ENCODE results near the gene RBP2. TPM values are rescaled to one million over a fixed set of nuclear protein-coding genes. Genes with fewer than 3 reads are reported as not detected.

The RBP2 gene
- total and polyA plus RNA-seq, 8 donors: 2.9 to 52.7 TPM; not detected in 6

DNA sequence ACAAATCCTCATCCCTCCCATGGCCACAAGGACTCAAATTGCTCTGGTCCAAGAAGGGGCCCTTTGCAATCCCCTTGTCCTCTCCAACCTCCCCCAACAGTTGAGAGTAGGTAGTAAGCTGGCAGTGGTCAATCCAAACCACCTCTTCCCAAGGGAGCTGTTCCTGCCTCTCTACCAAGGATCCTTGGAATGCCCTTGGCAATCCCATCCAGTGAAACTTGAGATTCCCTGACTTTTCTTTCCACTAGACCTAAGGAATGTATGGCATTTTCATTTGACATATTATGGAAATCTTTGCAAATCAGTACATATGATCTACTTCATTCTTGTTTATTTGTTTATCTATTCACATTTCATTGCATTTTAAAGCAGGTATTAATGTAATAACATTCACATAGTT is 4.8 kb upstream of the RBP2 start:
- Histone ChIP-seq H3K9me3 (no peaks in the 10 kb centered on the region), H3K36me3 (no peaks in the 10 kb centered on the region), H3K4me1 (peaks cover 0 to 6% (median 0%) of the 10 kb centered on the region in 4 donors), H3K27me3 (no peaks in the 10 kb centered on the region), H3K27ac (no peak overlapping the region), H3K4me3 (no peak overlapping the region)
- no peak for TF ChIP-seq EP300 (IDR thresholded peaks at IDR 0.05)
- TF ChIP-seq, protein P1, sequence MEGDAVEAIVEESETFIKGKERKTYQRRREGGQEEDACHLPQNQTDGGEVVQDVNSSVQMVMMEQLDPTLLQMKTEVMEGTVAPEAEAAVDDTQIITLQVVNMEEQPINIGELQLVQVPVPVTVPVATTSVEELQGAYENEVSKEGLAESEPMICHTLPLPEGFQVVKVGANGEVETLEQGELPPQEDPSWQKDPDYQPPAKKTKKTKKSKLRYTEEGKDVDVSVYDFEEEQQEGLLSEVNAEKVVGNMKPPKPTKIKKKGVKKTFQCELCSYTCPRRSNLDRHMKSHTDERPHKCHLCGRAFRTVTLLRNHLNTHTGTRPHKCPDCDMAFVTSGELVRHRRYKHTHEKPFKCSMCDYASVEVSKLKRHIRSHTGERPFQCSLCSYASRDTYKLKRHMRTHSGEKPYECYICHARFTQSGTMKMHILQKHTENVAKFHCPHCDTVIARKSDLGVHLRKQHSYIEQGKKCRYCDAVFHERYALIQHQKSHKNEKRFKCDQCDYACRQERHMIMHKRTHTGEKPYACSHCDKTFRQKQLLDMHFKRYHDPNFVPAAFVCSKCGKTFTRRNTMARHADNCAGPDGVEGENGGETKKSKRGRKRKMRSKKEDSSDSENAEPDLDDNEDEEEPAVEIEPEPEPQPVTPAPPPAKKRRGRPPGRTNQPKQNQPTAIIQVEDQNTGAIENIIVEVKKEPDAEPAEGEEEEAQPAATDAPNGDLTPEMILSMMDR (IDR thresholded peaks at IDR 0.05): no peak
- no peak for TF ChIP-seq POLR2A (IDR thresholded peaks at IDR 0.05)
- TF ChIP-seq POLR2AphosphoS5 (IDR thresholded peaks at IDR 0.05): no peak
- DNase-seq: no peak
- intact Hi-C loops (cut with DNase I; ENCODE audit: low total_unique reads): no loop called here

DNA sequence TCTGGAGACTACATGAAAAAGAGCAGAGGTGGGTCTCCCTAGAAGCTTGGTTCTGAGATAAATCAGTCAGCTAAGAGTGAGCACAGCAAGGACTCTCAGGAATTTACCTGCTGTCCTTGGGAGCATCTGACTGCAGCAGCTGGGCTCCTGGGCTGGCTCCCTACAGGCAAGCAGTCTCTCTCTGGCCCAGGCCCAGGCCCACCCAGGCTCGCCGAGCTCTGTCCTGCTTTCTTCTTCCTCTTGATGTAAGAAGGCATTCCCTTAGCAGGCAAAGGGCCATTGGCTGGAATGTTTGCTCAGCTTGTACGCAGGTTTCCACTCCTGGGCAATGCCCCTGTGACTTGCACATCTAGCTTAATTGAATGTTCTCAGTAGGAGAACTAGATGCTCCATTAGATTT is 4.3 kb upstream of the RBP2 start:
- Histone ChIP-seq H3K4me3 (no peak overlapping the region), H3K27ac (no peak overlapping the region), H3K4me1 (peaks cover 0 to 6% (median 0%) of the 10 kb centered on the region in 4 donors), H3K36me3 (no peaks in the 10 kb centered on the region), H3K27me3 (no peaks in the 10 kb centered on the region), H3K9me3 (no peaks in the 10 kb centered on the region)
- 61 to 83% (median 81%) methylated on average over 3 of the region's 3 CpGs for whole genome bisulfite sequencing, 5 donors
- no peak for DNase-seq
- TF ChIP-seq, protein P1 (IDR thresholded peaks at IDR 0.05): no peak
- TF ChIP-seq POLR2AphosphoS5 (IDR thresholded peaks at IDR 0.05) (no peak), EP300 (IDR thresholded peaks at IDR 0.05) (no peak)
- intact Hi-C loops (cut with DNase I; ENCODE audit: low total_unique reads): no loop called here

DNA sequence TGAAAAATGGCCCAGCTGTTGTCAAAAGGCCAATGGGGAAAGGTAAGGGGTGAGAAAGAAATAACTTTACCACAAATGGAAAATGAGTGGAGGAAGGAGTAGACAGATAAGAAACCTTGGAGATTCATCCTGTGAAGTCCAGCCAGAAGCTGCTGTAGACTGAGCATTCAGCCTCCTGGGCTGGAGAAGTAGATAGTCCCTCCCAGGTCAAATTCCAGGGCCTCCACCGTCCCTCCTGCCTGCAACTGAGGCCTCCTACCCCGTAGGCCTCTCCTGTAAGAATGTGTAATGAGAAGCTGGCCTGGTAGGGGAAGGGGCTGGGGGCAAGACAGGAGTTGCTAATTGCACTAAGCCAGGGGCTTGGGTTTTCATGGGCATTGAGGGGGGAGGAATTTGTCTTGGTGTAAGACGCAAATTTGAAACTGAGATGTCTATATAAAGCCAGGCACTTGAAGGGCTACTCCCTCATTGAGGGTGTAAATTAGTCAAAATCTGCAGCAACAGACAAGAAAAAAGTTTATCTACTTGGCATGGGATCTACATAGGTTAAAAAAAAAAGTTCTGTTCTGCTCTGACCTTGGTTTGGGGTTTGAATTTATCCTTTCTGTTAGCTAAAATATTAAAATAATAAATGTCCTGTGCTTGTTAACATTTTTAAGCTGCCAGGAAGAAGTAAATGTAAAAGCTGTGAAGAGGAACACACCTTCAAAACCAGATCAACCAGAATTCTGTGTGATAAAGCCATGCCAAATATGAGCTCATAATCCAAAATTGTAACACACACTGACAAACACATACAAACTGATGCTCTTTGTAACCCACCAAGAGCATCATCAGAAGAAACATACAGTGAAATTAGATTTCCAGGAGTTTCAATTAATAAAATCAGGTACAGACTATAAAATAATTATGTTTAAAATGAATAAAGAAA is 1.7 kb upstream of the RBP2 start:
- H3K27ac ChIP-seq: no peak overlapping the region
- no peaks in the 10 kb centered on the region for H3K9me3 ChIP-seq
- intact Hi-C loops (cut with DNase I; ENCODE audit: low total_unique reads): no loop called here
- H3K27me3 ChIP-seq: no peaks in the 10 kb centered on the region
- no peaks in the 10 kb centered on the region for H3K36me3 ChIP-seq
- peak in 1 of 2 donors; percentile 43 for DNase-seq
- WGBS, 5 donors: 11 to 43% (median 31%) methylated on average over 3 of the region's 3 CpGs
- no peak overlapping the region for H3K4me3 ChIP-seq
- H3K4me1 ChIP-seq: peaks cover 0 to 6% (median 0%) of the 10 kb centered on the region in 4 donors
- TF ChIP-seq, protein P1 (IDR thresholded peaks at IDR 0.05): no peak
- TF ChIP-seq EP300 (IDR thresholded peaks at IDR 0.05) (no peak), POLR2A (IDR thresholded peaks at IDR 0.05) (no peak), POLR2AphosphoS5 (IDR thresholded peaks at IDR 0.05) (no peak)

DNA sequence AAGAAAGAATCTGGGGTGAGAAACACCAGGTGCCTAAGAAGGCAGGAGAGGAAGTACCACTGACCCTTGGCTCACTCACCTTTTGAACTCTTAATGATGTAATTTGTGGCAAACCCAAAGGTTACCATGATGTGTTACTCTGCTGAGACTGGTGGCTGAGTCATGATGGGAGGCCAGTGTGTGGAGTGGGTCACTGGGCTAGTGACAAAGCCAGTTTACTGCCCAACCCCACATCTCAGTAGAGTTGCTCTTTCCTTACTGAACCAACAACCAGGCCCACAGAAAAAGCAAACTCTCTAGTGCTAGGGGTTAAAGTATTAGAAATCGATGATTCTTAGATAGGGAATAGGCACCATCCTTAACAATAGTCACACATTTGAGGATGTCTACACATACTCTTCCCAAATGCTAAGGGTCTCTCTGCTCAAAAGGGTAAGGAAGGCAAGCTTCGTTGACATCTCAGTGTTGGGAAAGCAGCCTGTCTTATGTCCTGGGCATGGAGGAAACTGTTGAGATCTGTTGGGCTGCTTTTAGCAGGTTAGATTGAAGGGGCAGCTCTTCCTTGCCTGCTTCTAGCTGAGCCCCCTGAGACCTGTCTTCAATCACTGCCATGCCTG is 3.1 kb downstream of the RBP2 start:
- TF ChIP-seq POLR2AphosphoS5 (IDR thresholded peaks at IDR 0.05): no peak
- TF ChIP-seq, protein P1 (IDR thresholded peaks at IDR 0.05): no peak
- no peak for TF ChIP-seq POLR2A (IDR thresholded peaks at IDR 0.05)
- TF ChIP-seq EP300 (IDR thresholded peaks at IDR 0.05): no peak
- 80 to 93% (median 91%) methylated on average over 2 of the region's 2 CpGs for WGBS, 5 donors
- no peak overlapping the region for H3K27ac ChIP-seq
- H3K4me3 ChIP-seq: no peak overlapping the region
- DNase-seq: no peak
- no peaks in the 10 kb centered on the region for H3K9me3 ChIP-seq
- peaks cover 0 to 6% (median 0%) of the 10 kb centered on the region in 4 donors for H3K4me1 ChIP-seq
- intact Hi-C loops (cut with DNase I; ENCODE audit: low total_unique reads): no loop called here
- no peaks in the 10 kb centered on the region for H3K36me3 ChIP-seq
- no peaks in the 10 kb centered on the region for H3K27me3 ChIP-seq
